NCI-H2196 (cell line): ENCODE data around the gene AFAP1L2.

Experiments
- DNase-seq: peaks from one replicate; lab custom pipeline; 2025; ENCODE audit not compliant: unreplicated experiment; lab: John Stamatoyannopoulos, UW

The AFAP1L2 gene, protein sequence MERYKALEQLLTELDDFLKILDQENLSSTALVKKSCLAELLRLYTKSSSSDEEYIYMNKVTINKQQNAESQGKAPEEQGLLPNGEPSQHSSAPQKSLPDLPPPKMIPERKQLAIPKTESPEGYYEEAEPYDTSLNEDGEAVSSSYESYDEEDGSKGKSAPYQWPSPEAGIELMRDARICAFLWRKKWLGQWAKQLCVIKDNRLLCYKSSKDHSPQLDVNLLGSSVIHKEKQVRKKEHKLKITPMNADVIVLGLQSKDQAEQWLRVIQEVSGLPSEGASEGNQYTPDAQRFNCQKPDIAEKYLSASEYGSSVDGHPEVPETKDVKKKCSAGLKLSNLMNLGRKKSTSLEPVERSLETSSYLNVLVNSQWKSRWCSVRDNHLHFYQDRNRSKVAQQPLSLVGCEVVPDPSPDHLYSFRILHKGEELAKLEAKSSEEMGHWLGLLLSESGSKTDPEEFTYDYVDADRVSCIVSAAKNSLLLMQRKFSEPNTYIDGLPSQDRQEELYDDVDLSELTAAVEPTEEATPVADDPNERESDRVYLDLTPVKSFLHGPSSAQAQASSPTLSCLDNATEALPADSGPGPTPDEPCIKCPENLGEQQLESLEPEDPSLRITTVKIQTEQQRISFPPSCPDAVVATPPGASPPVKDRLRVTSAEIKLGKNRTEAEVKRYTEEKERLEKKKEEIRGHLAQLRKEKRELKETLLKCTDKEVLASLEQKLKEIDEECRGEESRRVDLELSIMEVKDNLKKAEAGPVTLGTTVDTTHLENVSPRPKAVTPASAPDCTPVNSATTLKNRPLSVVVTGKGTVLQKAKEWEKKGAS

DNA sequence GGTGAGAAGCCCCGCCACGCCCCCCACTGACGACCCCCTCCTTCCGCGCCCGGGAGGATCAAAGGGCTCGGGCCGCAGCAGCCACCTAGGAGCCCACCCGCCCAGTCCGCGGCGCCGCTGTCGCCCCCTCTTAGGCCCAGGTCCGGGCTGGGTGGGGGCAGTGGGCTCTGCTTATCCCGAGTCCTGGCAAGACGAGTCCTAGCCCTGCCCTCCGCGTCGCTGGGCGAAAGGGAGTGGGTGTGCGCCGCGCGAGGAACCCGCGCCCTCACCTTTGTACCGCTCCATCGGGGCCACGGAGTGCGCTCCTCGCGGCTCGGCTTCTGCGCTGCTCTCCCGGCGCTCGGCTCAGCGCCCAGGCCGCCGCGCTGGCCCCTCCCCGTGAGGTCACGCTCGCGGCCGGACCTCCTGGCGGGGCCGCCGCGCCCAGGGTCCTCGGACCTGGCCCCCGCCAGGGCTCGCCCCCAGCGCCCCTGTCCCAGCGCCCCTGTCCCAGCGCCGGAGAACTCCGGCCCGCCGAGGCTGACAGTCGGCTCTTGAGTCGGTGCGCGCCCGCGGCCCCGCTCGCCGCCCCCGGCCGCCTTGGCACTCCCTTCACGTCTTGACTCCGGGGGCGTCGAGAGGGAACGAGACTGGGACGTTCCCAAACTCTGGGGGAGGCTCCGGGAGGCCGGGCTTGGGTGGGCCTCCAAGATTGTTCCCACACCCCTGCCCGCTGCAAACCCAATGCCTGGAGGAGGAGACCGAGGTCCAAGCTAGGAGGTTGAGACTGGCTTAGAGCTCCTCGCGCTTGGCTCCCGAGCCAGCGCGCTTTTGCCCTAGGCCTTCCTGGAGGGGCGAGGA lies at the start of gene AFAP1L2:
Gene AFAP1L2, minus strand, starts transcription at position 332 of the 840 bp plus-strand sequence. Its CDS starts 47 bp downstream, at position 285.
- peak; percentile 4 for DNase-seq

DNA sequence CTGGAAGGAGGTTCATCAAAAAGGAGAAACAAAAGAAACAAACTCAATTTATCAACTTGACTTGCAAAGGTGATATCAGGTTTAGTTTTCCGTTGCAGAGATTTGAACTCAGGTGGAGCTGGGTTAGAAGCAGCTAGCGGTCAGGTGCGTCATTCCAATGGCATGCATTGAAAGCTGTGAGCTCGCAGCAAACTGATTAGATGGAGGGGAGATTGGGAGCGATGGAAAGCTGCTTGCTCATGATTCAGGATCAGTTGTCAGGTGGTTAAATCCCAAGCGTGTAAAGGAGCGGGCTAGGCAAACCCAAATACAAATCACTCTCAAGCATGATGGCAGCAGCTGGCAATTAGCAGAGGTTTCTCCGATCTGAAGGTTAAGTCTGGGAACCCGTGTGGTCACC lies 49.3 kb upstream of the AFAP1L2 start:
- DNase-seq: no peak

DNA sequence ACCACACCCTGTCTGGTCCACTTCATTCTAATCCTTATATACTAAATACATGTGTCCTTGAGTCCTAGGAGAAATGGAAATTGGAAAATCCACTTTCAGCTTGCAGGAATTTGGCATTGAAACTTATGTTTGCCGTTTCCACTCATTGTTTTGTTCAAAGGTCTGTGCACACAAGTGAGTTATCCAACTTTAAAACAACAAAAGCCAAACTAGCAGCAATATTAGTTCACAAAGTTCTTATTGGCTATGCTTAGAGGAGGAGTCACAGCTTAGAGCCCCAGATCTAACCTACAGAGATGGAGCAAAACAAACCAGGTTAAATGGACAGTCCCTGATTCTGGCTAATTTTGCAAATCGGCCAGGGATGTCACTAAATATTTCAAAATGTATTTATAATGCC lies 44.6 kb upstream of the AFAP1L2 start:
- DNase-seq: no peak

DNA sequence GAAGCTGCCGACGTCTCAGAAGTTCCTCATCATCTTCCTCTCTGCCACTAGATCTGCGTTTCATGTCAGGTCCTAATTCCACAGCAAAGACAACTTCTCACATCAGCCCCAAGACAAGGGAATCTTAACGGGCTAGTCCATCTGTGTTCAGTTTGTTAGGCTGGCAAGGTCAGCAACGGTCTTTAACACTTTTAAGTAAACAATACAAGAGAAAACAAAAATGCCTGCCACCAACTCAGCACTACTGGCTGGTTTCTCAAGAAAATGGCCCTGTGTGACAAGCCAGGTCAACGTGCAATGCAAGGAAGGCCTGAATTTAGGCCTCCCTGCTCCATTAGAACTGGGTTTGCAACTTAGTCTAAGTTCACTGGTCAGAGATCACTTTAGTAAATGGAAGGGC lies 41.0 kb upstream of the AFAP1L2 start:
- DNase-seq: no peak

DNA sequence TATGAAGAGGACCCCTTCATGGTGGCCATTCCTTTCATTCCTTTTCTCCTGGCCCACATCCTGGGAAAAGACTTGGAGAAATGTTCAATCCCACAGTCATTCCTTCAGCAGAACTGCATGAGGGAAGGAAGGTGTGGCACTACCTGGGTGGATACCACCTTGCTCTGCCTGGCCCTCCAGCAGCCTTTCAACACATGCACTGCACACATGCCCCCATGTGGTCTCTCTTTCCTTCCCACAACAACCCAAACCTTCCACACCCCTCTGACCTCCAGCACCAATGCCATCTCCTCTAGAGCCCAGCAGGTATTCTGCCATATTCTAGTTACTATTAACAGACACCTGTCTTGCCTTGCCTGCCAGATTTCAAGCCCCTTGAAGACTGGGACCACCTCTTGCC lies 40.5 kb upstream of the AFAP1L2 start:
- no peak for DNase-seq

DNA sequence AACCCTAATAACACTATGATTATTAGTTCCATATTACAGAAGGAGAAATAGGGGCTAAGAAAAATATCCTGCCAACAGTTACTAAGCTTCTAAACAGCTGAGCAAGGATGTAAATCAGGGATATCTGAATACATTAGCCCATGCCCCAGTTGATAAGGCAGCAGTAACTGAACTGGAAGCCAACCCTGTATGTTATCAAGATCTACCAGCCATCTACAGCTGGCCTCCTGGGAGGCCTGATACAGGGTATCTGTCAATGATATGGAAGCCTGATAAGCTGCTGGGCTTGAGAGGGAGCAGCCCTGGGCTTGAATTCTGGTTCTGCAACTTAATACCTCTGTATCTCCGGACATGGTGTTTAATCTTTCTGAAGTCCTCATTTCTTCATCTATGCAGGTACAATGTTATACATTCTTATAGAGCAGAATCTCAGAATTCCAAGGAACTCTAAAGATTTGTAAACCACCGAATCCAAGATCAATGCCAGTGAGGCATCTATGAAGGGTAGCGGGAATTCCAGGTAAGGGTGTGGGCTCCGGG lies 37.9 kb upstream of the AFAP1L2 start:
- DNase-seq: no peak

DNA sequence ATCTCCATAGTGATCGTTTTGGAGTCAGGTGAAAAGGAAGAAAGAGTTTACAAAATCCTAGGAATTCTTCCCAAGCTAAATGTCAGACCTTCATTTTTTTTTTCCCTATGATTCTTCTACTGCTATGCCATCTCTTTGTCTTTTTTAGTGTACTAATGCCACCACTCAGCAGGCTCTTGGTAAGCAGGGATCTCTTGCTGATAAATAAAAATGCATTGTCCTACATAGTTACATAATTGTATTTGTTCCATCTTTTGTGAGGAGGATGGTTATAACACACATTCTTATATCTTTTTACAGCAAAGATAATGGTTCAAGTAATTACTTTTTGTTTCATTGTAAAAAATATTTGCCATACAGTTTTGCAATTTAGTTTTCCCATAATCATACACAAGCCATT lies 36.8 kb upstream of the AFAP1L2 start:
- DNase-seq: no peak

DNA sequence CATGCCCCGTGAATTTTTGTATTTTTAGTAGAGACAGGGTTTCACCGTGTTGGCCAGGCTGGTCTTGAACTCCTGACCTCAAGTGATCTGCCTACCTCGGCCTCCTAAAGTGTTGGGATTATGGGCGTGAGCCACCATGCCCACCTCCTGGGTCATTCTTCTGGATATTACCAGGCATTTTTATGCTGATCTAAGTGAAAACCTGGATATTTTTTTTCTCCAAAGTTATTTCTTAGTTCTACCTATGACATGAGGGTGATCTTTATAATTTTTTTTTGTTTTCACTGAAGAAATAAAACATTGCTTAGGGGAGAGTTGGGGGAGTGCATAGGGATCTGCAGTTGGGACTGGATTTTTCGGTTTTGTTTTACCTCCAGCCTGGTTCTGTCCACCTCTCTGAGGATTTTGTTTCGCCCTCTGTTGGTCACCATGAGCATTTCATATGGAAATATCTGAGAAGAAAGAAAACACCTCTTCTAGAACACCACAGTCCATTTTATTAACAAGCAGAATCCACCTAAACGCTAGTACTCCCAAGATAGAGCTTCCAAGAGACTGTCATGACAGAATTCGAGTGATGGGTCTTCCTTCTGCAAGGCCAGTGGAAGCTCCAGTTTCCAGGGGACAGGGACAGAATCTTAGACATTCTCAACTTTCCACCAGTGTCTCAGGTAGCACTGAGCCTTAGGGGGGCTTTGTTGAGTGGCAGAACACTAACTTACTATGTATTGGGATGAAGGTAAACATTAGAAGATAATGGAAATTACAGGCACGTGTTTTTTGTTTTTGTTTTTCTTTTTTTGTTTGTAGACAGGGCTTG lies 33.4 kb upstream of the AFAP1L2 start:
- no peak for DNase-seq

DNA sequence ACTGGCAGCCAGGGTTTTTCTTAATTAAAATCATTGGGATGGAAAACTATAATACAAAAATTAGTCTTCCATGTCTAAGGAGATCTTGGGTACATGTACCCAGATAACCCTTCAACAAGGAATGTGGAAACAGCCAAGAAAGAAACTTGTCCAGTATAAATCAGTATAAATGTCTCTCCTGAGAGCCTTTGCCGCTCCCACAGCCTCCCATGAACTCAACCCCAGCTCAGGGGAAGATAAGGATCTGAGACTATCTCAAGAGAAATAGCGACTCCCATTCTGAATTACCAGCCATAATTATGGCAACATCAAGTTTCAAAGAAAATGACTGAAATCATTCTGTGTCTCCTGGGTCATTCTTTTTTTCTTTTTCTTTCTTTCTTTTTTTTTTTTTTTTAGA lies 32.6 kb upstream of the AFAP1L2 start:
- no peak for DNase-seq

DNA sequence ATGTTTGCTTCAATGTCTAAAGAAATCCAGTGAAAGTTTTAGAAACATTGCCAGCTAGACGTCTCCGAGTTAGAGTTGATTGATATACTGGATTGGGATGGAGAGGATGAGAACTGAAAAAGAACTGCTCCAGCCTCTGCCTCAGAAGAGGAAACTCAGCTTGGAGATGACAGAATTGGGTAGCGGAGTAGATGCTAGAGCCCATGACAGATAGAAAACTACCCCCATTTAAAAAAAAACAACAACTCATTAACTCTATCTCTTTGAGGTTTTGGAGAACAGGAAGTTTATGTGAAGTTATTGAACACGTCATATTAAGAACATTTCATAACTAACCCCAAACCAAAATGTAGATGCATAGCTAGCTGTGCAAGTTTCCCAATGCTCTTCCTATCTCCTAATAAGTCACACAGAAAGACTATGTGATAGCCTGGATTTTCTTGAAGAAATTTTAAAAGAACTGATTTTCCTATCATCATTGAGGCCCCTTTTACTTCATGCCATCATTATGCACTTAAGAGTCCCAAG lies 28.3 kb upstream of the AFAP1L2 start:
- DNase-seq: no peak

DNA sequence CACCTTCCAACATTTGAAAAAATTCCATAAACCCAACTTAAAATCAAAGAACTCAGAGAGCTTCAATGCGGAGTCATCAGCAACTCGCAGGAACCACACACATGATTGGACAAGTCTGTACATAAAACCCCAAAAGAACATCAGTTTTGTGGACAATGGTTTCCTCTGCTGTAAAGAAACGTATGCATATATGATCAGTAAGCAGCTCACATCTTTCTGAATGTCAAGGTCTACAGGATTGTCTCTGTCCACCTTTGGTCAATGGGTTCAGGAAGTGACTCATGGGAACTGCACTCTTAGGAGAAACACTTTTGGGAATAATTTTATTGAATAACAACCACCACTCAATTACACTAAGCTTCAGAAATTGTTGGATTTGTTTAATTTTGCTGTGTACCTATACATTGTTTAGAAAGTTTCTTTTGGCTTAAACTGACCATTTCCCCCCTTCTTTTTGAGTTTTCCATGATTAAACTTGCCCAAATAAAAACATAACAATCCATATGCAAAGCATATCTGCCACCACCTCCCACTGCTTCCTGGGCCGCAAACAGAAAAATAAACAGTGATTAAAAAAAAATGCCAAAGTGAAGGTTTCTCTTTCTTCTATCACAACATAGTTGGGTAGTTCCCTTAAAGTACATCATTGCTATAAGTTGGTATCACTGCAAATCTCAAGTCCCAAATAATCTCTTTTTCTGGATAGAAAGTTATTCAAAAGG lies 27.3 kb upstream of the AFAP1L2 start:
- DNase-seq: no peak

DNA sequence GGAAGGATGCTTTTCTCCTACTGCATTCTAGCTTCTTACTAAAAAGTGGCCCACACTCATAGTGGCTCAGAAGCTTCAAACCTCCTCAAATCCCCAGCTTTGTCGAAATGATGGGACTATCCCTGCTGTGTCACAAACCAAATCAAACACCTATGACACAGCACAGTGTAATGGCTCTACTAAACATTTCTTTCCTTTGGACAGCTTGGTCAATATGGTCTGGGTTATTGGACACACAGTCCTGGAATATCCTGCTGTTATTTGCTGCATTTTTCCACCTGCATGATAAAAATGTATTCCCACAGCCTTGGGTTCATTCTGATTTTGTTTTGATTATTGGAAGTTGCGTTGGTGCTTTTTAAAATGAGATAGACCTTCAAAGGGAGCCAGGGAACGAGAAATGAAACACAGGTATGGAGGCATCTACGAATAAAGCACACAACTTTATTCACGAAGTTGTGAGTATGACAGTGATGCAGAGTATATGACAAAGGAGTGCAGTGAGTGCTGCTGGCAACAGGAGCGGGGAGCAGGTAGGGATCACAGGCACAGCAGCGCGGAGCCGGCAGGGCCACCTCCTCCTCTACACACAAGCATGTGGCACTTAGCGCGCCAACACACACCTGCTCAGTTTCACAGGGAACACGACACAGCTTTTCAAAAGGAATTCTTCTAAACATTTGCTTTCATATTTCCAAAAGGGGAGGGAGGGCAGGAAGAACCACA lies 26.5 kb upstream of the AFAP1L2 start:
- no peak for DNase-seq

DNA sequence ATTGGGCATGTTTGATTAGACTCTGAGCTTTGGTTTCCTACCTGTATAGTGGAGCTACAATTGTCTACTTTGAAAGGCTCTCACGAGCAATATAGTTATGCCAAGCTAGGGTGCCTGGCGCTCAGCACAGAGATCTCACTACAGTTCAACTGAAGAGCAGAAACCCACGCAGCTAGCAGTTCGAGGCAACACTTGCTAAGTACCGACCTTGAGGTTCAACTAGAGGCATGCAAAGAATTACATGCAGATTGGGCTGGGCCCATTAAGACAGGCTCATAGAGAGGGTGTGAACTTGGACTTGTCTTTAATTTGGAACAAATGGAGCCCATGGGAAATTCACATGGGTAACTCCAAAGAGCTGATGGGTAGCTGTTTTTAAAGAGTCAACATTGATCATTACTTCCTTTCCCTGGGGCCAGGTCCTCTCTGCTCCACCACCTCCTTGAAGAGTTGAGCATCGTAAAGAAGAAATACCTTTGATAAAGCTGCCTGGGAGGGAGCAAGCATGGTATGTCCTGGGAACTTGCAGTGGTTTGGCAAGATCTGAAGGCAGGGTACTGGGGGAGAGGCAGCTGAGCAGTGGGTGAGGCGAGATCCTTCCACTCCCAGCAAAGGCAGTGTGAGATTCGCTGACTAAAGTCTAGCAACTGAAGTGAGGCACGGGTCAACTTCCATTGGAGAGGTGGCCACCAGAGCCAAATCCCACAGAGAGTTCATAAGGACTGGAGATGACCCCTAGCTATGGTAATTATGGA lies 25.5 kb upstream of the AFAP1L2 start:
- no peak for DNase-seq

DNA sequence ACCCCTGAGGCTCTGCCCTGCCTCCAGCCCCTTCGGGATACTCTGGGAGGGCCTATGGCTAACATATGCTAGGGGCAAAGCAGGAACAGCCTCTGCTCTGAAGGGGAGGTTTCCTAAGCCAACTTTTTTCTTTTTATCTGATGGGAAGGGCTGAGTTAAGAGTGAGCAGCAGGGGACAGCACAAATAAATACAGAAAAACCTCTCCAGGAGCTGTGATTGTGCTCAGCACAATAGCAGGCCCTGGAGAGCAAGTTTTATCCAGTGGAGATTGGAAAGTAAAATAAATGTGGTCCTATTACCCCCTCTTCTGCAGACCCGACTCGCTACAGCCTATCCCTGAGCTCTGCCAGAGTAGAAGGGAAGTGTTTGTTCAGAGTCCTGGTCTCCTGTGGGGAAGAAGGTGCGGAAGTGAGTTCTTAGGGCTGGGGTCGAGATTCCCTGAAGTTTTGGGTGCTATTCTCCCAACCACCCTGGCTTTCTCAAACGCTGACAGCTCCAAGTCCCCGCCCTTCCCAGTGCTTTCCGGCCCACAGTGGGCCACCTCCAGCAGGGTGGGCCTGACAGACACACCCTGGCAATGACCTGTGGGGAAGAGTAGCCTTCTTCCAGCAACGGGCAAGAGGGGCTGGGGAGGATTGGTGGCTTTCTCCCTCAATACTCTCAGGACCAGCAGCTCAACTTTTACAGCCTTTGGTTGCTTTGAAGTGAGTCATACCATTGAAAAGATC lies 23.0 kb upstream of the AFAP1L2 start:
- no peak for DNase-seq

DNA sequence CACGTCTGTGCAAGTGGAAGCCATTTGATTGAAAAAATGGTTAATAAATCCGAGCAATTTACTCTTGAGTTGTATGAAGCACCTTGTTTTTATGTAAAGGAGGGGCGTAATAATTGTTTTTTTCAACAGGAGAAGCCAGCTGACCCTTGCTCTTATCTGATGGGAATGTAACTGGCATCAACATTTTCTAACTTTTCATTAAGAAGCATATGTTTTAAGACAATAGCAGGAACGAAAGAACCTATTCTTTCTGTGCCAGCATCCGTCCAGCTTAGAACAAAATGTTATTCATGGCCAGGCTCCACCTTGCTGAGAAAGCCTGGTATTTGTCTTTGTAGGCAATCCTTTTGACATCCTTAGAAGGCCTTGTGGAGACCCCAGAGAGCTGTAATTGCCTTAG lies 22.2 kb upstream of the AFAP1L2 start:
- no peak for DNase-seq

DNA sequence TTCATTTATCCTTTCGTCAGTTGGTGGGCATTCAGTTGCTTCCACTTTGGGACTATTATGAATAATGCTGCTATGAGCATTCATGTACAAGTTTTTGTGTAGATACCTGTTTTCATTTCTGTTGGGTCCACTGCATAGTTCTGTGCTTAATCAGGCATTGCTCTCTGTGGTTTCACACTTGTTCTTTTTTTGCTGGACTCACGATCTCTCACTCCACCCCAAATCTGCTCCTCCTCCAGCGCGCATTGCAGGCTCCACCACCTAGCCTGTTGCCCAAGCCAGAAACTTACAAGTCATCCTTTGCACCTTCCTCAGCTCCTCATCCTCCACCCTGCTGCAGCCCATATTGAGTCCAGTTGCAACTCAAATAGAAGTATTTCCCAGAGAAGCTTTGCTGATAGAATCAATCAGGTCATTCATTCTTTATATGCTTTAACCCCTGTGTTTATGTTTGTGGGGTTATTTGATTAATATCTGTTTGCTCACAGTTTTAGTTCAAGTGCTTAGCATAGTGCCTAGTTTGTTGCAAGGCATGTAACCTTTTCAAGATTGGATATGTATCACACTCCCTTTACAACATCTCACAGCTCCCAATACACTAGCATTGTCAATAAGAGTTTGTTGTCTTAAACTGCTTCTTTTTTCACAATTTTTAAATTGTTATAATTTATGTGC lies 16.6 kb upstream of the AFAP1L2 start:
- DNase-seq: no peak

DNA sequence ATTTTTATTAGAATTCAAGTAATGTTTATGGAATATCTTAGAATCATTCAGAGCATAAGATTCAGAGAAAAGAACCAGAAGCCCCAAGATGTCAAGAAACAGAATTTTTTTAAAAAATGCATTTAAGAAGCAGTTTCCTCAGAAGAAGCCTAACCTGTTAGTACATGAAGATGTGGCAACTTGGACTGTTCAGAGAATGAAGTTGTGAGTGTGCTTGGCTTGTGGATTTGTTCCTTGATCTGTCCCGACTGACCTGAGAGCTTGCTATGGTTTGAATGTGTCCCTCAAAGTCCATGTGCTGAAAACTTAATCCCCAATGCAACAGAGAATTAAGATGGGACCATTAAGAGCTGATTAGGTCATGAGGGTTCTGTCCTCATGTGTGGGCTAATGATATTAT lies 13.8 kb upstream of the AFAP1L2 start:
- DNase-seq: no peak
